Measurements from ENCODE around the gene COL20A1.

COL20A1 gene

GRCh38 chr20:63284083-63284440 is 8.9 kb upstream of the COL20A1 start:
- TF ChIP-seq SIN3A (IDR thresholded peaks at IDR 0.05; ENCODE audit: borderline replicate concordance, insufficient read depth, low read length): no peak
- TF ChIP-seq TAF1 (IDR thresholded peaks at IDR 0.05; ENCODE audit: borderline replicate concordance, insufficient read depth, low read length): no peak
- TF ChIP-seq POLR2AphosphoS5 (IDR thresholded peaks at IDR 0.05; ENCODE audit: low read depth, low read length): no peak
- no peak for TF ChIP-seq REST (IDR thresholded peaks at IDR 0.05; ENCODE audit: insufficient read depth in 1 of 2, low read depth in 2 of 2, low read length in 2 of 2)
- no peak for TF ChIP-seq FOXP2 (optimal IDR thresholded peaks at IDR 0.05; ENCODE audit: borderline replicate concordance, extremely low read depth, extremely low read length, insufficient read depth)

GRCh38 chr20:63284544-63284949 is 8.4 kb upstream of the COL20A1 start:
- no peak for TF ChIP-seq REST (IDR thresholded peaks at IDR 0.05; ENCODE audit: insufficient read depth in 1 of 2, low read depth in 2 of 2, low read length in 2 of 2)
- 0 out of 2 replicates have a peak, but pooled peaks have one; percentile 23 for TF ChIP-seq POLR2AphosphoS5 (IDR thresholded peaks at IDR 0.05; ENCODE audit: low read depth, low read length)

GRCh38 chr20:63284981-63285524 is 7.9 kb upstream of the COL20A1 start:
- TF ChIP-seq REST (IDR thresholded peaks at IDR 0.05; ENCODE audit: insufficient read depth in 1 of 2, low read depth in 2 of 2, low read length in 2 of 2) (no peak), POLR2AphosphoS5 (IDR thresholded peaks at IDR 0.05; ENCODE audit: low read depth, low read length) (no peak), TAF1 (IDR thresholded peaks at IDR 0.05; ENCODE audit: borderline replicate concordance, insufficient read depth, low read length) (no peak), FOXP2 (optimal IDR thresholded peaks at IDR 0.05; ENCODE audit: borderline replicate concordance, extremely low read depth, extremely low read length, insufficient read depth) (no peak), SIN3A (IDR thresholded peaks at IDR 0.05; ENCODE audit: borderline replicate concordance, insufficient read depth, low read length) (no peak)

- TF ChIP-seq REST (IDR thresholded peaks at IDR 0.05; ENCODE audit: insufficient read depth in 1 of 2, low read depth in 2 of 2, low read length in 2 of 2) (no peak), POLR2AphosphoS5 (IDR thresholded peaks at IDR 0.05; ENCODE audit: low read depth, low read length) (no peak), SIN3A (IDR thresholded peaks at IDR 0.05; ENCODE audit: borderline replicate concordance, insufficient read depth, low read length) (no peak), FOXP2 (optimal IDR thresholded peaks at IDR 0.05; ENCODE audit: borderline replicate concordance, extremely low read depth, extremely low read length, insufficient read depth) (no peak), TAF1 (IDR thresholded peaks at IDR 0.05; ENCODE audit: borderline replicate concordance, insufficient read depth, low read length) (no peak)
Observed at GRCh38 chr20:63285636-63286615, 7.1 kb upstream of the COL20A1 start.

Data from PFSK-1 (cell line).